Measurements from ENCODE around the gene C9orf85.
"Not testable (repeated sequence)": the region's sequence is repeated elsewhere in the genome, so short reads cannot be mapped to it uniquely, and the experiment has no call there.

C9orf85 gene

GRCh38 chr9:72007726-72008125, 96.3 kb downstream of the C9orf85 start:
- not testable (repeated sequence) for DNase-seq (ENCODE audit: low read depth)

- DNase-seq (ENCODE audit: low read depth), result no peak
Measured at GRCh38 chr9:72012646-72013045, 101.2 kb downstream of the C9orf85 start.

- DNase-seq (ENCODE audit: low read depth), result no peak
Measured at GRCh38 chr9:72013292-72013760, 101.9 kb downstream of the C9orf85 start.

GRCh38 chr9:72022841-72023240, 111.4 kb downstream of the C9orf85 start:
- DNase-seq (ENCODE audit: low read depth), result peak; percentile 59
